Fibroblast of skin of right biceps (primary cell): ENCODE data around the gene NODAL.
A peak's percentile ranks its signal among the peaks of the same experiment; 100 is the strongest.

Source experiments
- DNase-seq: peaks from one replicate; pipeline ENCODE4 v3.0.0-alpha.2; 2013

NODAL gene

GRCh38 chr10:70462349-70462984 lies 21.0 kb upstream of the NODAL start:
- no peak for DNase-seq

GRCh38 chr10:70461397-70462348 lies 20.2 kb upstream of the NODAL start:
- peak; percentile 40 for DNase-seq

GRCh38 chr10:70459774-70460490 lies 18.5 kb upstream of the NODAL start:
- DNase-seq: no peak

GRCh38 chr10:70459061-70459773 lies 17.7 kb upstream of the NODAL start:
- DNase-seq: no peak

- DNase-seq: peak; percentile 74
These were observed 17.0 kb upstream of the NODAL start for GRCh38 chr10:70458329-70459060.

GRCh38 chr10:70457759-70458305 lies 16.4 kb upstream of the NODAL start:
- DNase-seq: no peak

- no peak for DNase-seq
These were observed 14.7 kb upstream of the NODAL start for GRCh38 chr10:70456164-70456563.

GRCh38 chr10:70455213-70455630 lies 13.7 kb upstream of the NODAL start:
- no peak for DNase-seq

- no peak for DNase-seq
These were observed 6.8 kb upstream of the NODAL start for GRCh38 chr10:70448236-70448635.

- DNase-seq: peak; percentile 61
These were observed 4.5 kb upstream of the NODAL start for GRCh38 chr10:70445718-70446657.

- DNase-seq: no peak
These were observed 3.3 kb upstream of the NODAL start for GRCh38 chr10:70444744-70445143.

- DNase-seq: no peak
These were observed 979 bp upstream of the NODAL start for GRCh38 chr10:70442332-70442988.

- DNase-seq: no peak
These were observed 421 bp upstream of the NODAL start for GRCh38 chr10:70441895-70442309.

GRCh38 chr10:70440296-70441160 lies 953 bp downstream of the NODAL start:
- DNase-seq: no peak

GRCh38 chr10:70437721-70438120 lies 3.8 kb downstream of the NODAL start:
- DNase-seq: no peak

- DNase-seq: no peak
These were observed 6.0 kb downstream of the NODAL start for GRCh38 chr10:70435241-70436085.

GRCh38 chr10:70433581-70434280 lies 7.8 kb downstream of the NODAL start:
- DNase-seq: peak; percentile 62
